H9 (cell line): ENCODE data around the gene CYP1B1. TPM values are rescaled to one million over a fixed set of nuclear protein-coding genes. Genes with fewer than 3 reads are reported as not detected.
"Not testable (repeated sequence)": the region's sequence is repeated elsewhere in the genome, so short reads cannot be mapped to it uniquely, and the experiment has no call there.

ENCODE experiments used
- DNase-seq: peaks from one replicate; pipeline ENCODE4 v3.0.0-alpha.2; 2017
- H2AFZ ChIP-seq: one replicate; pipeline ENCODE4 v1.6.1; 2013; ENCODE audit warnings: mild to moderate bottlenecking, low read length, control low read depth, moderate library complexity
- H2AK5ac ChIP-seq: 2 replicates; pipeline ENCODE4 v1.6.1; 2013; ENCODE audit warnings: low read length, control low read depth, mixed read lengths; ENCODE audit not compliant: insufficient read length
- H2BK120ac ChIP-seq: one replicate; pipeline ENCODE4 v1.6.1; 2013; ENCODE audit warnings: low read depth, mild to moderate bottlenecking, low read length, control low read depth, inconsistent platforms; ENCODE audit not compliant: poor library complexity, severe bottlenecking
- H2BK12ac ChIP-seq: 2 replicates; pipeline ENCODE4 v1.6.1; 2013; ENCODE audit warnings: low read length, control low read depth, mixed read lengths, low read depth; ENCODE audit not compliant: insufficient read length
- H2BK15ac ChIP-seq: 2 replicates; pipeline ENCODE4 v1.6.1; 2013; ENCODE audit warnings: low read depth, low read length, control low read depth
- H2BK20ac ChIP-seq: one replicate; pipeline ENCODE4 v1.6.1; 2013; ENCODE audit warnings: low read depth, mild to moderate bottlenecking, low read length, control low read depth, inconsistent platforms; ENCODE audit not compliant: poor library complexity, severe bottlenecking
- H2BK5ac ChIP-seq: 2 replicates; pipeline ENCODE4 v1.6.1; 2013; ENCODE audit warnings: low read length, control low read depth, mixed read lengths; ENCODE audit not compliant: insufficient read length
- H3K14ac ChIP-seq: 2 replicates; pipeline ENCODE4 v1.6.1; 2013; ENCODE audit warnings: low read length, control low read depth; ENCODE audit not compliant: insufficient read depth
- H3K18ac ChIP-seq: 2 replicates; pipeline ENCODE4 v1.6.1; 2013; ENCODE audit warnings: low read depth, mild to moderate bottlenecking, mixed read lengths, low read length, control low read depth; ENCODE audit not compliant: insufficient read length
- H3K23ac ChIP-seq: 2 replicates; pipeline ENCODE4 v1.6.1; 2013; ENCODE audit warnings: low read length, control low read depth, mixed read lengths, low read depth; ENCODE audit not compliant: insufficient read length
- H3K23me2 ChIP-seq: 2 replicates; pipeline ENCODE4 v1.6.1; 2013; ENCODE audit warnings: low read depth, mild to moderate bottlenecking, mixed read lengths, low read length, control low read depth; ENCODE audit not compliant: insufficient read length, poor library complexity, severe bottlenecking
- H3K27ac ChIP-seq: 2 replicates; pipeline ENCODE4 v1.5.1; 2013; ENCODE audit warnings: low read length, control low read depth, mixed read lengths, low read depth; ENCODE audit not compliant: insufficient read length
- H3K27me3 ChIP-seq: 2 replicates; pipeline ENCODE4 v1.6.1; 2013; ENCODE audit warnings: low read length, control low read depth, inconsistent platforms; ENCODE audit not compliant: insufficient read depth
- H3K4ac ChIP-seq: 2 replicates; pipeline ENCODE4 v1.6.1; 2013; ENCODE audit warnings: low read depth, mild to moderate bottlenecking, control low read depth, inconsistent platforms, low read length, moderate library complexity
- H3K4me1 ChIP-seq: 2 replicates; pipeline ENCODE4 v1.6.1; 2013; ENCODE audit warnings: low read length, control low read depth, inconsistent platforms; ENCODE audit not compliant: insufficient read depth
- H3K4me2 ChIP-seq: 2 replicates; pipeline ENCODE4 v1.6.1; 2013; ENCODE audit warnings: low read length, control low read depth, mixed read lengths; ENCODE audit not compliant: insufficient read length, insufficient read depth
- H3K56ac ChIP-seq: 2 replicates; pipeline ENCODE4 v1.6.1; 2013; ENCODE audit warnings: low read depth, mild to moderate bottlenecking, mixed read lengths, low read length, control low read depth; ENCODE audit not compliant: insufficient read length
- H3K79me1 ChIP-seq: 2 replicates; pipeline ENCODE4 v1.6.1; 2013; ENCODE audit warnings: low read depth, mild to moderate bottlenecking, moderate library complexity, low read length, control low read depth, inconsistent platforms; ENCODE audit not compliant: insufficient read depth, poor library complexity, severe bottlenecking
- H3K79me2 ChIP-seq: 2 replicates; pipeline ENCODE4 v1.6.1; 2013; ENCODE audit warnings: low read length, control low read depth, inconsistent platforms; ENCODE audit not compliant: insufficient read depth
- H3K9ac ChIP-seq: 2 replicates; pipeline ENCODE4 v1.6.1; 2013; ENCODE audit warnings: low read length, control low read depth, mixed read lengths; ENCODE audit not compliant: insufficient read length; ENCODE audit errors: extremely low read depth
- H3K9me3 ChIP-seq: one replicate; pipeline ENCODE4 v1.6.1; 2013; ENCODE audit warnings: low read depth, low read length, inconsistent platforms; ENCODE audit not compliant: control insufficient read depth
- H3T11ph ChIP-seq: one replicate; pipeline ENCODE4 v1.6.1; 2013; ENCODE audit warnings: mild to moderate bottlenecking, low read length, control low read depth, inconsistent platforms
- H4K20me1 ChIP-seq: one replicate; pipeline ENCODE4 v1.6.1; 2013; ENCODE audit not compliant: control insufficient read depth, insufficient read length, insufficient read depth
- H4K5ac ChIP-seq: 2 replicates; pipeline ENCODE4 v1.6.1; 2013; ENCODE audit warnings: low read depth, mild to moderate bottlenecking, mixed read lengths, low read length, control low read depth; ENCODE audit not compliant: insufficient read length
- H4K8ac ChIP-seq: replicated peaks from 2 replicates; pipeline ENCODE4 v1.6.1; 2013; ENCODE audit warnings: low read length, control low read depth, mixed read lengths, low read depth; ENCODE audit not compliant: insufficient read length
- H4K91ac ChIP-seq: 2 replicates; pipeline ENCODE4 v1.6.1; 2013; ENCODE audit warnings: low read depth, mild to moderate bottlenecking, moderate library complexity, mixed read lengths, low read length, control low read depth; ENCODE audit not compliant: insufficient read length
- H3K27ac Mint-ChIP-seq, 3 experiments: 2 replicates in 2 of 3; 3 replicates in 1 of 3; pipeline ENCODE4 v1.8.0; 2020 to 2021; ENCODE audit warnings: mixed read lengths in 3 of 3, mild to moderate bottlenecking in 1 of 3, moderate library complexity in 1 of 3
- H3K27me3 Mint-ChIP-seq: 2 replicates; pipeline ENCODE4 v1.8.0; 2021; ENCODE audit warnings: low read depth, mild to moderate bottlenecking, moderate library complexity, mixed read lengths
- H3K36me3 Mint-ChIP-seq, 3 experiments: 2 replicates in 2 of 3; 3 replicates in 1 of 3; pipeline ENCODE4 v1.8.0; 2020 to 2021; ENCODE audit warnings: low read depth in 3 of 3, mixed read lengths in 3 of 3; ENCODE audit not compliant: insufficient read depth in 1 of 3
- H3K4me1 Mint-ChIP-seq, 2 experiments: 2 replicates each; pipeline ENCODE4 v1.8.0; 2020; ENCODE audit warnings: mixed read lengths in 2 of 2
- H3K4me3 Mint-ChIP-seq, 2 experiments: 2 replicates in 1 of 2; 3 replicates in 1 of 2; pipeline ENCODE4 v1.8.0; 2020 to 2021; ENCODE audit warnings: mild to moderate bottlenecking in 2 of 2, mixed read lengths in 2 of 2, moderate library complexity in 1 of 2
- H3K9me3 Mint-ChIP-seq, 2 experiments: 2 replicates in 1 of 2; 3 replicates in 1 of 2; pipeline ENCODE4 v1.8.0; 2020; ENCODE audit warnings: mild to moderate bottlenecking in 2 of 2, mixed read lengths in 2 of 2, moderate library complexity in 1 of 2
- WGBS: extraction: QIAGEN DNeasy Blood & Tissue Kit; methylation state at CpG from one replicate; pipeline ENCODE4 v1.1.7; 2013; ENCODE audit warnings: missing lambda C conversion rate, low lambda C conversion rate, mixed read lengths; ENCODE audit not compliant: insufficient read length; ENCODE audit errors: extremely low coverage; 5-methylcytosine and 5-hydroxymethylcytosine counted together
- total RNA-seq: library from RNA; stranded (reverse); gene quantifications from 2 replicates; pipeline ENCODE4 v1.2.1, GENCODE V29; 2021

CYP1B1 gene
- total RNA-seq, 1 experiment from 2014 or later, result 2.7 TPM

DNA sequence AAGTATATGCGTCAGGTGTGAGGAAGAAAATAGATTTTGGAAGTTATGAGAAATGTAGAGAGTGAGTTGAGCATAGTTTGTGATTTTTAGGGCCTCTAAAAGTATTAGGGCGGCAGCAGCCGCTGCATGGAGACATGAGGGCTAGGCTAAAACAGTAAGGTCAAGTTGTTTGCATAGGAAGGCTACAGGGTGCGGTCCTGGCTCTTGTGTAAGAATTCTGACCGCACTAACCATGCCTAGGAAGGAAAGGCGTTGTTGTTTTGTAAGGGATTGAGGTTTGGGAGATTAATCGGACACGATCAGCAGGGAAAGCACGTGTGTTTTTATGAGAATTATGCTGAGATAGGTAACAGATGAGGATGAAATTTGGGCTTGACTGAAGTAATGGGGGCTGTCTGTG is 6.8 kb upstream of the CYP1B1 start:
- H2BK15ac ChIP-seq, H3K9me3 ChIP-seq, H3T11ph ChIP-seq, H2BK120ac ChIP-seq, H3K27me3 ChIP-seq, H2BK20ac ChIP-seq, H3K18ac ChIP-seq, H3K4me2 ChIP-seq, H4K8ac ChIP-seq, H4K20me1 ChIP-seq, H3K14ac ChIP-seq, H2AK5ac ChIP-seq, H3K23me2 ChIP-seq, H2AFZ ChIP-seq, H3K36me3 Mint-ChIP-seq, H3K23ac ChIP-seq, H3K27ac ChIP-seq, H3K79me2 ChIP-seq, DNase-seq, H3K4ac ChIP-seq, H2BK5ac ChIP-seq, H2BK12ac ChIP-seq, H3K56ac ChIP-seq, H3K9me3 Mint-ChIP-seq, H3K9ac ChIP-seq, H4K5ac ChIP-seq, H3K27ac Mint-ChIP-seq, H4K91ac ChIP-seq, H3K4me3 Mint-ChIP-seq, H3K79me1 ChIP-seq: not testable (repeated sequence)
- Mint-ChIP-seq H3K4me1 (peaks cover 83 to 88% of the 10 kb centered on the region in 2 experiments), H3K27me3 (peaks cover 46% of the 10 kb centered on the region)
- H3K4me1 ChIP-seq, result peaks cover 17% of the 10 kb centered on the region
- no CpG with 5 or more reads among the region's 9 CpGs for WGBS
